B cell (primary cell): Measurements from ENCODE around the gene CEND1. TPM values are rescaled to one million over a fixed set of nuclear protein-coding genes. Genes with fewer than 3 reads are reported as not detected.

Experiments used
- ATAC-seq: fragments of 200-7000 bp; cut with Tn5 transposase; one replicate; pipeline ENCODE4 v1.10.0; 2021; ENCODE audit warnings: low read depth, mild to moderate bottlenecking, moderate number of reproducible peaks, moderate library complexity
- CTCF ChIA-PET: fragments of 350-600 bp; sonication (Branson Sonifier 250); formaldehyde crosslinking; loops from one replicate; lab custom pipeline; 2021; ENCODE audit warnings: antibody characterized with exemption, inconsistent platforms; lab: Charles Lee
- POLR2A ChIA-PET: fragments of 350-600 bp; sonication (Branson Sonifier 250); formaldehyde crosslinking; loops from one replicate; lab custom pipeline; 2021; ENCODE audit warnings: antibody characterized with exemption; lab: Charles Lee
- DNase-seq: peaks from one replicate; pipeline ENCODE4 v3.0.0; 2013
- H2AFZ ChIP-seq: 2 replicates; pipeline ENCODE4 v1.6.1; 2012; ENCODE audit warnings: mild to moderate bottlenecking, low read depth, low read length; ENCODE audit not compliant: insufficient read depth, poor library complexity, severe bottlenecking
- H3K27ac ChIP-seq, 2 donors: 1 replicate in 1 of 2; 2 replicates in 1 of 2; pipeline ENCODE4 v1.5.1; 2012 to 2013; ENCODE audit warnings: low read length in 2 of 2, mild to moderate bottlenecking in 2 of 2, moderate library complexity in 1 of 2
- H3K27me3 ChIP-seq, 4 experiments: fragments of 200-600 bp in 1 of 4; sonication (generic) in 1 of 4; replicated peaks in 1 of 4; 1 replicate in 2 of 4; 2 replicates in 2 of 4; pipeline versions ENCODE4 v1.6.1 to v1.7.0; 2013 to 2016; ENCODE audit warnings: low read length in 3 of 4, mild to moderate bottlenecking in 2 of 4, mixed read lengths in 1 of 4, moderate library complexity in 1 of 4; ENCODE audit not compliant: insufficient read depth in 4 of 4, control insufficient read depth in 3 of 4; ENCODE audit errors: control extremely low read depth in 1 of 4
- H3K36me3 ChIP-seq, 2 experiments: replicated peaks in 1 of 2; 1 replicate in 1 of 2; 2 replicates in 1 of 2; pipeline versions ENCODE4 v1.6.1 to v1.7.1; 2013; ENCODE audit warnings: low read length in 1 of 2; ENCODE audit not compliant: insufficient read depth in 2 of 2, control insufficient read depth in 1 of 2; ENCODE audit errors: control extremely low read depth in 1 of 2, extremely low read depth in 1 of 2
- H3K4me1 ChIP-seq, 2 donors: fragments of 200-600 bp in 1 of 2; sonication (generic) in 1 of 2; 1 replicate in 1 of 2; 2 replicates in 1 of 2; pipeline versions ENCODE4 v1.5.1 to v1.6.1; 2013 to 2017; ENCODE audit warnings: low read length in 2 of 2; ENCODE audit not compliant: control insufficient read depth in 2 of 2, insufficient read depth in 2 of 2
- H3K4me2 ChIP-seq: replicated peaks from 2 replicates; pipeline ENCODE3; 2012; ENCODE audit warnings: mild to moderate bottlenecking, low read depth, low read length; ENCODE audit not compliant: poor library complexity, severe bottlenecking
- H3K4me3 ChIP-seq, 5 experiments: fragments of 200-600 bp in 1 of 5; sonication (generic) in 1 of 5; 1 replicate in 3 of 5; 2 replicates in 2 of 5; pipeline versions ENCODE4 v1.5.1 to v1.7.0; 2011 to 2016; ENCODE audit warnings: low read length in 4 of 5, mild to moderate bottlenecking in 4 of 5, low read depth in 2 of 5, control low read depth in 1 of 5, moderate library complexity in 1 of 5; ENCODE audit not compliant: insufficient read depth in 1 of 5; ENCODE audit errors: control extremely low read depth in 1 of 5, extremely low read depth in 1 of 5
- H3K79me2 ChIP-seq: fragments of 200-600 bp; sonication (generic); one replicate; pipeline ENCODE4 v1.6.0; 2016; ENCODE audit warnings: low read length; ENCODE audit not compliant: control insufficient read depth, insufficient read depth
- H3K9ac ChIP-seq: fragments of 200-600 bp; sonication (generic); 2 replicates; pipeline ENCODE4 v1.6.1; 2017; ENCODE audit warnings: mild to moderate bottlenecking, low read length, moderate library complexity
- H3K9me3 ChIP-seq, 3 donors: one replicate each; pipeline versions ENCODE4 v1.6.1 to v1.7.1; 2013; ENCODE audit warnings: low read length in 2 of 3; ENCODE audit not compliant: control insufficient read depth in 2 of 3, insufficient read depth in 1 of 3; ENCODE audit errors: control extremely low read depth in 1 of 3
- H4K20me1 ChIP-seq: 2 replicates; pipeline ENCODE4 v1.6.0; 2012; ENCODE audit warnings: mild to moderate bottlenecking, low read length; ENCODE audit not compliant: insufficient read depth, control insufficient read depth, poor library complexity, severe bottlenecking
- H3K27ac Mint-ChIP-seq: one replicate; pipeline ENCODE4 v1.8.0; 2021; ENCODE audit warnings: mixed read lengths
- H3K27me3 Mint-ChIP-seq: one replicate; pipeline ENCODE4 v1.8.0; 2021; ENCODE audit warnings: mixed read lengths
- H3K4me1 Mint-ChIP-seq: one replicate; pipeline ENCODE4 v1.8.0; 2021; ENCODE audit warnings: mixed read lengths
- H3K4me3 Mint-ChIP-seq: one replicate; pipeline ENCODE4 v1.8.0; 2021; ENCODE audit warnings: mixed read lengths
- H3K9me3 Mint-ChIP-seq: one replicate; pipeline ENCODE4 v1.8.0; 2022; ENCODE audit warnings: mixed read lengths; ENCODE audit not compliant: insufficient read depth
- CTCF ChIP-seq: fragments of 200-600 bp; IDR thresholded peaks from one replicate; pipeline ENCODE4 v1.8.0; 2022; ENCODE audit warnings: antibody characterized with exemption, mild to moderate bottlenecking
- EZH2 ChIP-seq: IDR thresholded peaks from 2 replicates; pipeline ENCODE4 v1.6.1; 2012; ENCODE audit warnings: borderline replicate concordance, low read depth, mild to moderate bottlenecking, moderate library complexity, low read length; ENCODE audit not compliant: insufficient read depth, poor library complexity, severe bottlenecking
- WGBS: methylation state at CpG from one replicate; pipeline ENCODE4 v1.1.5; 2013; ENCODE audit warnings: missing lambda C conversion rate; ENCODE audit not compliant: insufficient coverage; 5-methylcytosine and 5-hydroxymethylcytosine counted together
- intact Hi-C: fragments of 100-400 bp; cut with micrococcal nuclease; formaldehyde crosslinking; loops from one replicate; pipeline ENCODE4 v1.10.0; 2022
- polyA plus RNA-seq: library from polyadenylated mRNA; depleted of rRNA; stranded (reverse); fragments of >200 nt; gene quantifications from 2 replicates; pipeline ENCODE4 v1.2.3, GENCODE V29; 2012
- total RNA-seq, 2 donors: library from RNA; stranded (reverse); fragments of 120-200 nt in 1 of 2; gene quantifications; 1 replicate in 1 of 2; 2 replicates in 1 of 2; pipeline versions ENCODE4 v1.2.3 to v1.2.4, GENCODE V29; 2013 to 2022

Gene CEND1
- total and polyA plus RNA-seq, 2 donors (not counting 1 experiment from before 2014, with no cell fraction given): 0.13 to 0.39 TPM

- H3K4me1 ChIP-seq: peaks cover 69 to 76% of the 10 kb centered on the region in 2 donors
- no peak for TF ChIP-seq CTCF
- no peak for TF ChIP-seq EZH2
- no peaks in the 10 kb centered on the region for H3K79me2 ChIP-seq
- peak overlapping the region; percentile 78 for H2AFZ ChIP-seq
- peaks cover 7% of the 10 kb centered on the region for H3K27me3 Mint-ChIP-seq
- H3K9me3 ChIP-seq: peaks cover 0 to 15% (median 0%) of the 10 kb centered on the region in 3 donors
- H3K36me3 ChIP-seq: no peaks in the 10 kb centered on the region
- H3K27ac ChIP-seq: no peak overlapping the region
- POLR2A ChIA-PET: interaction anchor here (0.7 to 6.4 kb wide), 5 partner anchors 11 to 35 kb away, joined by 3 to 57 read pairs (median 11); partner anchors contain the start of genes PNPLA2, POLR2L and TSPAN4
- ATAC-seq (peak; percentile 65), DNase-seq (peak; percentile 79)
- CTCF ChIA-PET: interaction anchor here (0.7 to 1.4 kb wide), 3 partner anchors 18 to 21 kb away, joined by 3 read pairs; partner anchors contain the start of gene RPLP2
- 1% methylated on average over 66 of the region's 78 CpGs for WGBS
- intact Hi-C loops: loop anchor here (1.0 kb wide), 1 partner anchor 10 kb away; no protein-coding TSS in a partner anchor
- H3K27ac Mint-ChIP-seq: no peak overlapping the region
- peaks cover 53% of the 10 kb centered on the region for H3K4me1 Mint-ChIP-seq
- peaks cover 54% of the 10 kb centered on the region for H4K20me1 ChIP-seq
- peaks cover 0 to 65% (median 20%) of the 10 kb centered on the region in 4 experiments for H3K27me3 ChIP-seq
- peak overlapping the region; percentile 99 for H3K4me2 ChIP-seq
- H3K9me3 Mint-ChIP-seq: no peaks in the 10 kb centered on the region
- H3K9ac ChIP-seq: peak overlapping the region; percentile 68
- H3K4me3 ChIP-seq: peak overlapping the region in 4 of 5 experiments; percentile 36 to 55 (median 48)
- H3K4me3 Mint-ChIP-seq: peak overlapping the region; percentile 88
Measured at GRCh38 chr11:830295-831117, 40.6 kb upstream of the CEND1 start.
